ENCODE data around the gene YDJC.
"Not testable (repeated sequence)": the region's sequence is repeated elsewhere in the genome, so short reads cannot be mapped to it uniquely, and the experiment has no call there.

The YDJC gene

GRCh38 chr22:21629255-21630149 is at the start of gene YDJC:
Gene YDJC (minus strand): TSS chr22:21630022. CDS start chr22:21630014, 8 bp downstream.
- DNase-seq: peak; percentile 89

DNA sequence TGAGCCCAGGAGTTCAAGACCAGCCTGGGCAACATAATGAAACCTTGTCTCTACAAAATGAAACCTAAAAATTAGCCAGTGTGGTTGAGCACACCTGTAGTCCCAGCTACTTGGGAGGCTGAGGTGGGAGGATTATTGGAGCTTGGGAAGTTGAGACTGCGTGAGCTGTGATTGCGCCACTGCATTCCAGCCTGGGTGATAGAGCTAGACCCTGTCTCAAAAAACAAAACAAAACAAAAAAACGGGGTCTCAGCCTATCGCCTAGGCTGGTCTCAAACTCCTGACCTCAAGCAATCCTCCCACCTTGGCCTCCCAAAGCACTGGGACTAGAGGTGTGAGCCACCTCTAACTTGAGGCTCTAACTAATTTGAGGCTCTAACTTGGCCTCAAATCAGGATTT is 49.6 kb upstream of the YDJC start:
- DNase-seq: no peak

DNA sequence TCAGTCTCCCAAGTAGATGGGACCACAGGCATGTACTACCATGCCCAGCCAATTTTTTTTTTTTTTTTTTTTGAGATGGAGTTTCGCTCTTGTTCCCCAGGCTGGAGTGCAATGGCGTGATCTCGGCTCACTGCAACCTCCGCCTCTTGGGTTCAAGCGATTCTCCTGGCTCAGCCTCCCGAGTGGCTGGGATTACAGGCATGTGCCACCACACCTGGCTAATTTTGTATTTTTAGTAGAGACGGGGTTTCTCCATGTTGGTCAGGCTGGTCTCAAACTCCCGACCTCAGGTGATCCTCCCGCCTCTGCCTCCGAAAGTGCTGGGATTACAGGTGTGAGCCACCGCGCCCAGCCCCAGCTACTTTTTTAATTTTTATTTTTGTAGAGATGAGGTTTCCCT is 49.0 kb upstream of the YDJC start:
- not testable (repeated sequence) for DNase-seq

DNA sequence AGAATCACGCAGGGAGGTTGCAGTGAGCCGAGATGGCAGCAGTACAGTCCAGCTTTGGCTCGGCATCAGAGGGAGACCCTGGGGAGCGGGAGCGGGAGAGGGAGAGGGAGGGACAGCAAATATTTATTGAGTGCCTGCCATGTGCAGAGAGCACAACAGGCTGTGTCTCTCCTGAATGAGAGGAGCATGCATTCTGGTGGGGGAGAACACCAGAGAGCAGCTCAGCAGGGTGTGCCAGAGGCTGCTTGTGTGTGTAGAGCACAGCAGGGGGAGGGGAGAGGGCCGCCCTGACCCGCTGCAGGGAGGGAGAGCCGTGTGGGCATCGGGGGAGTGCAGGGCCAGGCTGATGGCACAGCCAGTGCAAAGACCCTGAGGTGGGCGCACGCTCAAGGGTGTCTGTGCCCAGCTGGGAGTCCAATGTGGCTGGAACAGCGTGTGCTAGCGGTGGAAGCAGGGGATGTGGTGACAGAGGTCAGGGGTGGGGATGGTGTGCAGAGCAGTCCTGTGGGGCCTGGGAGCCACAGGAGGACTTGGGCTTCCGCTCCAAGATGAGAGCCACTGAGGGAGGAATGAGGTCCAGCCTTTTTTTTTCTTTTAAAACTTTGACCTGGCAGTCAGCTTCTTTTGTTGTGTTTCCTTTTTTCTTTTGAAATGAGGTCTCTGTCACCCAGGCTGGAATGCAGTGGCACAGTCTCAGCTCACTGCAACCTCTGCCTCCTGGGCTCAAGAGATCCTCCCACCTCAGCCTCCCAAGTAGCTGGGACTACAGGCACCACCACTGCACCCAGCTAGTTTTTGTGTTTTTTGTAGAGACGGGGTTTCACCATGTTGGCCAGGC is 48.0 kb upstream of the YDJC start:
- no peak for DNase-seq

GRCh38 chr22:21674638-21675245 is 44.9 kb upstream of the YDJC start:
- no peak for DNase-seq

DNA sequence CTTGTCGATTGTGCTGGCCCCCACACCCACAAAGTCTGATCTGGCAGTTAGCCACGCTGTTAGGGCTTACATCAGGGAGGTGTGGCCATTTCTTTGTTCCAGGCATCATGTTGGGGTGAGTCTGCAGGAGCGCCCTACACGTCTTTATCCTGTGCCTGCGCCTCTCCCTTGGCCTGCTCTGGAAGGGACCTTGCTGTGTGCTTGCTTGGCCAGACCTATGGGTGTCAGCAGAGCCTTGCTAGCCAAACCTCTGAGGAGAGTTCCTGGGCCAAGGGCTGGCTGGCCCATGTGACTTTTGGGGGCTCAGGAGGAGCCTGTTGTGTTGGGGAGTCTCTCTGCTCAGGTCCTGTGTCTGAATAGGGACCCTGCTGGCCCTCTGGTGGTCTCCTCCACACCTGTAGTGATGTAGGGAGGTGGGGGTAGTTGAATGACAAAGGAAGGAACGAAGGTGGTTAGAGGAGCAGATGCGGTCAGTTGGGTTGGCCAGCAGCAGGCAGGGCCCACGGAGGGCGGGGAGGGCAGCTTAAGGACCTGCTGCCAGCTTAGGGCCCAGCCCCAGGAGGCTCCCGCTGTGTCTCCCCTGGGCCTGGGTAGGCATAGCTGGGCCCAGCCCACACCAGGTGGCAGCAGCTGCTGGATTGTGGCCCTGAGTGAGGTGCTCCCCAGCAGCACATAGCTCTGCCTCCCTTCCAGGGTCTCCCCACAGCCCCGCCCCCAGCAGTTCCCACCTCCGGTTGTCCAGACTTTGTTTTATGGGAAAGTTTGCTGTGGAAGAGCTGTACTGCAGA is 43.9 kb upstream of the YDJC start:
- DNase-seq: no peak

DNA sequence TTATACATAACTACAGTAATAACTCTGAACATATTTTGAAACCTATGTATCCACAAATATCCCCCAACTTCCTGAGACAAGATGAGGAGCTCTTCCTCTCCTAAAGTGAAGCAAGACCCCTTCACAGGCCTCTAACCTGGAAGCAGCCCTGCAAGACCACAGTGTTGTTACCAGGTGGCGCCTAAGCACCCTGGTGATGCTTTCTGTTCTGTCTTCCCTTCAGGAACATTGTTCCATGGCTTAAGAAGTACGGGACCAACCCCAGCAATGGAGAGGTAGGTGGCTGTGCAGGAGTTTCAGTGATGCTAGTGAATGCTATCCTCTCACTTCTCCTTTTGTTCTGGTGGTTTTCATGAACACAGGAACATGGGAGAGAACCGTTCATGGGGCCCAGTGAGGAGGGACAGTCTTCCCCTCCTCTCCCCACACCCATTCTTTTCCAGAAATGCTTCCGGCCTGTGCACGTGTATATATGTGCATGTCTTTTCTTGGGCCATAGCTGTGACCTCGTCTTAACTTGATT is 42.3 kb upstream of the YDJC start:
- DNase-seq: no peak

GRCh38 chr22:21669026-21669425 is 39.2 kb upstream of the YDJC start:
- no peak for DNase-seq

- DNase-seq: no peak
Measured at GRCh38 chr22:21666786-21667185, 37.0 kb upstream of the YDJC start.

GRCh38 chr22:21665047-21665851 is 35.4 kb upstream of the YDJC start:
- DNase-seq: no peak

- no peak for DNase-seq
Measured at GRCh38 chr22:21663738-21664137, 33.9 kb upstream of the YDJC start.

GRCh38 chr22:21661991-21662390 is 32.2 kb upstream of the YDJC start:
- DNase-seq: no peak

GRCh38 chr22:21660904-21661303 is 31.1 kb upstream of the YDJC start:
- DNase-seq: no peak

DNA sequence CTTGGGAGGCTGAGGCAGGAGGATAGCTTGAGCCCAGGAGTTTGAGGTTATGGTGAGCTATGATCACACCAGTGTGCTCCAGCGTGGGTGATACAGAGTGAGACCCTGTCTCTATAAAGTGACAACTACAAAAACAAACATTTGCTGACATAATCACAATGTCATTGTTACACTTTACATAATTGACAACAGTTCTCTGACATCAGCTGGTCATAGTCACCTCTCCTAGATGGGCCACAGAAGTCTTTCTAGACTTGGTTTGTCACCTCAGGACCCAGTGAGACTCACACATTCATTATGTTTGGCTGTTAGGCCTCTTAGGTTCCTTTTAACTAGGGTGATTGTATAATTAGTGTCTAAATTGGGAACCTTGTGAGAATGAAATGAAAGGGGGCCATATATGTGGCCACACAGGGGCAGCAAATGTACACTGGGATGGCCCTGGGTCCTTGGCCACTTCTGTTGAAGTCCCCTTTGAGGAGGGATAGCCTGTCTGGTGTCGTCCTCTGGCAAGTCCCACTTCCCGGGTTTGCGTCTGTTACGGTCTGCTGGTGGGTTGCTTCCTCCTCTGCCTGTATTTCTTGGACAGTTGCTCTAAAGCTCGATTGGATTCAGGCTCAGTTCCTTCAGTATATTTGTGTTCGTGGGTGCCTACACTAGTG is 30.2 kb upstream of the YDJC start:
- no peak for DNase-seq

GRCh38 chr22:21657360-21658032 is 27.7 kb upstream of the YDJC start:
- peak; percentile 12 for DNase-seq

GRCh38 chr22:21657020-21657359 is 27.2 kb upstream of the YDJC start:
- DNase-seq: no peak

- DNase-seq: no peak
Measured at GRCh38 chr22:21652547-21653545, 23.0 kb upstream of the YDJC start.

GRCh38 chr22:21652010-21652546 is 22.3 kb upstream of the YDJC start:
- DNase-seq: peak; percentile 88

- DNase-seq: no peak
Measured at GRCh38 chr22:21651521-21652009, 21.7 kb upstream of the YDJC start.

All from fibroblast of upper back skin (primary cell).